NCI-H345 (cell line): ENCODE measurements around the gene VWCE.
A peak's percentile ranks its signal among the peaks of the same experiment; 100 is the strongest.
"Not testable (repeated sequence)": the region's sequence is repeated elsewhere in the genome, so short reads cannot be mapped to it uniquely, and the experiment has no call there.

ENCODE experiments used
- DNase-seq: peaks from one replicate; lab custom pipeline; 2025; lab: John Stamatoyannopoulos, UW

Gene VWCE

DNA sequence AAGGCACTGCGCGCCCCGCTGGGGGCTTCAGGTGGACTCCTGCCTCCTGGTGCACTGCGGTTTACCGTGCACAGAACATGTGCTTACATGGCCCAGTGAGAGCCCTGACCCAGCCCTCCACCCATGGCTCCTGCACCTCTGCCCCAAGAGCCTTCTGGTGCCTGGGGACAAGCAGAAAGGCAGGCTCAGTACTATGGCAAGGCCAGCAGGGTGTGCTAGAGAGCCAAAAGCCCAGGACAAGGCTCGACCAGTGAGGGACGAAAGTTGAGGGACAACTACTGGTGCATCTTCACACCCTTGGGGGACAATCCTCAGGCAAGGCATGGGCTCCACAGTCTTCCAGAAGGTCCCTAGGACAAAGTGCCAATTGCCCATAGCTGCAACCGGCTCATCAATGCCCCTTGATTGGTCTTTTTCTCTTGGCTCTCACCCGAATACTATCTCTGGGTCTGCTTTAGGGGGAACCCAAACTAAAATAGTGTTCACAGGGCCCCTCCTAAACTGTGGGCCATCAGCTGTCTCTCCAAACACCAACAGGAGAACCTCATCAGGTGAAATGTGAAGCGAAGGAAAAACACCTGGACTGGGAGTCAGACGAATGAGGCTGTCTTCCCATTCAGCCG lies 40.6 kb downstream of the VWCE start:
- DNase-seq, result peak; percentile 52

DNA sequence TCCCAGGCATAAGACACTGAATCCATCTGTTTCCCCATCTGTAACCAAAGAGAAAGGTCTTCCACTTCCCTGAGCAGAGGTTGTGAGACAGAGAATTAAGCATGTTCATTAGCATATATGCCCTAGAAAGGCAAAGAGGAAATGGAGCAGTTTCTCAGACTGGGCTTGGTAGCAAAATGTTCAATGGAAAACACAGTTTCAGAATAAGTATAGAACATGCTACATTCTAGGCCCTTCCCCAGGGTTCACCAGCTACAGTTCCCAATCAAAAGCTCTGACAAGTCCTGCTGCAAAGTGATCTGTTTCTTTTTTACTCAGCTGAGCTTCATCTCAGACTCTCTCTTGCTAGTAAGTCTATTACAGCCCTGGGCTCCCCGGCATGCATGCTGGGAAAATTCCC lies 42.8 kb downstream of the VWCE start:
- not testable (repeated sequence) for DNase-seq

DNA sequence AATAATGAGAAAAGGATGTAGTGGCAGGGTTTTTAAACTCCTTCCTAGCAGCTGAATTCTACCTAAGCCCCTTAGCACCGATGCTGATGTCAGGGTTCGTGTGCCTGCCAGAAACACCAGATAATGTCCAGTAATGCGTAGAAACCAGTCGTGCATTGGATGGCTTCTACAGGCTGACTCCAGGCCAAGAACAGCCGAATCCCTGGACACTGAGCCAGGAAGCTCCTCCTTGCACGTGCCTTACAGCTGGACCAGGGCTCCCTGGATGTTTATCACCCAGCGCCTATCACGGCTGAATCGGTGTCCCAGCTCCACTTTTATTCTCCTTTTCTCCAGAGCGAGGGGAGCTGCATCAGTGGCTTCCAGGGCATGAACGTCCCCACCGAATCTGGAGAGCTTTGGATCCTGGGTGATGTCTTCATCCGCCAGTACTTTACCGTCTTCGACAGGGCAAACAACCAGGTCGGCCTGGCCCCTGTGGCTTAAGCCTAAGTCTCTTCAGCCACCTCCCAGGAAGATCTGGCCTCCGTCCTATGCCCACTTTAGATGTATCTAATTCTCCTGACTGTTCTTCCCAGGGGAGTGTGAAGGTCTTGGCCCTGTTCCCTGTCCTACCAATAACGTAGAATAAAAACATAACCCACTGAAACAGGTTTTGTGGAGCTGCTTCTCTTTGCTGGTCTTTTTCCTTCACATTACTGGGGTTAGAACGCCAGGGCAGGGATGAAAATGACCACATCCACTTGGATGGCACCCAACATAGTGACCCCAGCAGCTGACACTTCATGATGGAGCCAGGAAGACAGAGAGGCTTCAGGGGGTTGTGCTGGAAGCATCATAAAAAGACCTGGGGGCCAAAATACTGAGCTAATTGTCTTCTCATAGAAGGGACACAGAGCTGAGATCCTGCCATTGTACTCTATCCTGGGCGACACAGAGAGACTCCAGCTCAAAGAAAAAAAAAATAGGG lies 44.0 kb downstream of the VWCE start:
- DNase-seq, result not testable (repeated sequence)

DNA sequence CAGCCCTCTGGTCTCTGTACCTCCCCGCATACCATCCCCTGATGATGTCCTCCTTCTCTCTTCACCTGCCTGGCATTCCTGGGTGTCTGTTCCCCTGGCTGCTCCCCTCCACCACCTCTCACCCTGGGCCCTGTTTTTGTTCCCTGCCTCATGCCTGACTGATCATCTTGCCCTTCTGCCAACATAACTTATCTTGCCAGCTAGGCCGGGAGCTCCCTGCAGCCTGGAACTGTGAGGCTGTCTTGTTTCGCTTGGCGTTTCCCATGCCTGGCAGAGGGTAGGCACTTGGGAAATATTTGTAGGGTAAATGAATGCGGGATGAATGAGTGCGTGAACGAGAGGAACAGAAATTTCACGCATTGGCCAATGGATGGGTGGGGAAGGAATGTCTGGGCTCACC lies 45.9 kb downstream of the VWCE start:
- DNase-seq, result not testable (repeated sequence)

DNA sequence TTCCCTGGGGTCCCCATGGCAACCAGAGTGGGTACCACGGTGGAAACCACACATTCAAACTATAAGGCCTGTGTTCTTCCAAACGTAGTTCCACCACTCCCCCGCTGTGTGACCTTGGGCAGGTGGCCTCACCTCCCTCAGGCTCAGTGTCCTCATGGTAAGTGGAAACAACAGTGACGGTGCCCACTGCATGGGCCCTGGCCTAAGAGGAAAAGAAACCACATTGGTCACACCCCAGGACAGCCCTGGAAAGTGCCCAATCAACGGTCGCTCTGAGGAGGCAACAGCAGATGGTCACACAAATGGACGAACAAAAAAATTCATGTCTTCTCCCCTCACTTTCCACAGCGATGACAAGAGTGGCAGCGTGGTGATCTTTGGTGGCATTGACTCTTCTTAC lies 47.0 kb downstream of the VWCE start:
- DNase-seq, result not testable (repeated sequence)

DNA sequence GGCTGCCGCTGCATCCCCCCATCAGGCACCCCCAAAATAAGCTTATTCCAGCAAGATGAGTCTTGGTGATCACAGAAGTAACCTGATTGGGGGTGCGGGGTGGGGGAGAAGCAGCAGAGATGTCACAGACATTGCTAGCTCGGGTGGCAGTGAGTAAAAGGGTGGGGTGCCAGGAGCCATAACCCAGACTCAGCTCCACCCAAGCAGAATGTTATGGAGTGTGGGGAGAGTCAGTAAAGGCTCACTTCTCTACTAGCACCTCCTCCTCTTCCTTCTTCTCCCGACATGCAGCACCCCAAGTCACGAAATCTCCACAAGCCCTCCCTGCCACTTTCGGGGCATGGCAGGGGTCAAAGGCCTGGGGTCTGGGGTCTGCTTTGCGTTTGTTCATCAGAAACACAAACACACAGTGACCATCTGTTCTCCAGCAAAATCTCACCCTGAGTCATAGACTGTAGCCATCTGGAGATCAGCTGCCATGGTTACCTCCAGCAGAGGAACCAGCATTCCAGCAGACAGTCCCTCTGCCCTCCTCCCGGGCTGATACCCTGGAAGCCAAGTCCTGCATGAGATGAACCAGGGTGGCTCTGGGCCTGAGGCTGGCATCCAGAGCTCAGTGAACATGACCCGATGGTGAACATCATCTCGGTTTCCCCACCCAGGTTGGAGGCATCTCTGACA lies 49.7 kb downstream of the VWCE start:
- DNase-seq, result not testable (repeated sequence)

DNA sequence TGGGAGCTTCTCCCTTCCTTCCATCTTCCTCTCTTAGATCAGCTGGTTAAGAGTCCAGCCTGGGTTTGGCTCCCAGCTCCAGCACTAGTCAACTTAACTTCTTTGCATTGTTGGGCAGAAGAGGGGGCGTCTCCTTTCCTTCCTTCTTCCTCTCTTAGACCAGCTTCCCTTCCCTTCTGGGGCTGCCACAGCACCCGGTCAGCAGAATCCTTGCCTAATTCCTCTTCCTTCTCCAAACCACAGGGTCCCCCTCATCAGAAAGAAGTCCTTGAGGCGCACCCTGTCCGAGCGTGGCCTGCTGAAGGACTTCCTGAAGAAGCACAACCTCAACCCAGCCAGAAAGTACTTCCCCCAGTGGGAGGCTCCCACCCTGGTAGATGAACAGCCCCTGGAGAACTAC lies 53.6 kb downstream of the VWCE start:
- not testable (repeated sequence) for DNase-seq

DNA sequence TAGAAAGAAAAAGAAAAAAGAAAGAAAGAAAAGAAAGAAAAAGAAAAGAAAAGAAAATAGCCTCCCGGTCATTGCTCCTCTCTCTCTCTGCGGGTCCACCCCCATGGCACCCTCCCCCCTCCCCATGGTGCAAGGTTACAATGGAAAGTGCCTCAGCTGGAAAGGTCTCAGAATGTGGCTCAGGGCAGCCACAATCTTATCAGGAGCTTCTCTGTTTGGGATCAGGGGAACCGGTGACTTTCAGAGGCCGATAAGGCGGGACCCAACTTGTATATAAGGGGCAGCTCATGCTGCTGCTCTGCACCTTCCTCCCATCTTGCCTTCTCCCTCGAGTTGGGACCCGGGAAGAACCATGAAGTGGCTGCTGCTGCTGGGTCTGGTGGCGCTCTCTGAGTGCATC lies 54.2 kb downstream of the VWCE start, which contains the start of gene PGA5:
PGA5 (plus strand) TSS at position 301 of the 400 bp plus-strand sequence; CDS start at position 353, 52 bp downstream.
- not testable (repeated sequence) for DNase-seq

DNA sequence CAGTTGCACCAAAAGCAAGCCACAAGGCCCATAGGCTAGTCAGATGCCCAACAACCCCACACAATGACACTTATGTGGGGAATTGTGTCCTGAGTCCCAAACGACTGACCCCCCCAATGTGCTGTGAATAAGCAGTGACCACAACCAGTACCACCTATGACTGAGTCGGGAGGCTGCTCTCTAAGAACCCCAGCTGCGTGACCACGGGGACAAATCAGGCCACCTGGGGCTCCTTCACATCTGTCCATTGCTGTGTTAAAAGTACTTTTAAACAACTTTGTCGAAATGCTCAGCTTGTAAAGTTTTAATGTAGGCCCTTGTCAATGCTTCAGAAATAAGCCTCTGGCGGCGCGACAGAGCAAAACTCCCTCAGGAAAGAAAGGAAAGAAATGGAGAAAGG lies 54.8 kb downstream of the VWCE start:
- DNase-seq, result not testable (repeated sequence)

DNA sequence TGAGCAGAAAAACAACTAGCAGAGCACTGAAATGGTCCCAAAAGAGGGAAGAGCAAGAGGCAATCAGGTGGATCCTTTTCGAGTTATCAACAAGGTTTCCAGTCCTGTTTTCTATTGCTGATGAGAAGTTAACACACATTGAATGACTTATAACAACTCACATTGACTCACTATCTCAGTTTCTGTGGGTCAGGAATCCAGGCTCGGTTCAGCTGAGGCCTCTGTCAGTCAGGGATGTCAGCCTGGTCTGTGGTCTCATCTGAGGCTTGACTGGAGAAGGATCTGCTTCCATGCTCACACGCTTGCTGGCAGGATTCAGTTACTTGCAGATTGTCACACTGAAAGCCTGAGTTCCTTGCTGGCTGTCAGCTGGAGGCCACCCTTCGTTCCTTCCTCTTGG lies 58.0 kb downstream of the VWCE start:
- not testable (repeated sequence) for DNase-seq

DNA sequence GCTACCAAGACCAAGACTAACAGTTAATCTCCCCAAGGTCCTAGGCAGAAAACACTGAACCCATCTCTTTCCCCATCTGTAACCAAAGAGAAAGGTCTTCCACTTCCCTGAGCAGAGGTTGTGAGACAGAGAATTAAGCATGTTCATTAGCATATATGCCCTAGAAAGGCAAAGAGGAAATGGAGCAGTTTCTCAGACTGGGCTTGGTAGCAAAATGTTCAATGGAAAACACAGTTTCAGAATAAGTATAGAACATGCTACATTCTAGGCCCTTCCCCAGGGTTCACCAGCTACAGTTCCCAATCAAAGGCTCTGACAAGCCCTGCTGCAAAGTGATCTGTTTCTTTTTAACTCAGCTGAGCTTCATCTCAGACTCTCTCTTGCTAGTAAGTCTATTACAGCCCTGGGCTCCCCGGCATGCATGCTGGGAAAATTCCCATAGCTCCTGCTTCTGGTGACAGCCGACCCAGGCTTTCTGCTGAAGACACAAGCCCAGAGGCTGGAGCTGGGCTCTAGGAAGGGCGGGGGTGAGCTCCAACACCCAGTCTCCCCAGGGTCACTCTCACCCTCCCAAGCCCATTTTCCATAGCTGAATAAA lies 62.5 kb downstream of the VWCE start:
- DNase-seq, result not testable (repeated sequence)

DNA sequence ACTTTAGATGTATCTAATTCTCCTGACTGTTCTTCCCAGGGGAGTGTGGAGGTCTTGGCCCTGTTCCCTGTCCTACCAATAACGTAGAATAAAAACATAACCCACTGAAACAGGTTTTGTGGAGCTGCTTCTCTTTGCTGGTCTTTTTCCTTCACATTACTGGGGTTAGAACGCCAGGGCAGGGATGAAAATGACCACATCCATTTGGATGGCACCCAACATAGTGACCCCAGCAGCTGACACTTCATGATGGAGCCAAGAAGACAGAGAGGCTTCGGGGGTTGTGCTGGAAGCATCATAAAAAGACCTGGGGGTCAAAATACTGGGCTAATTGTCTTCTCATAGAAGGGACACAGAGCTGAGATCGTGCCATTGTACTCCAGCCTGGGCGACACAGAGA lies 63.5 kb downstream of the VWCE start:
- DNase-seq, result not testable (repeated sequence)

DNA sequence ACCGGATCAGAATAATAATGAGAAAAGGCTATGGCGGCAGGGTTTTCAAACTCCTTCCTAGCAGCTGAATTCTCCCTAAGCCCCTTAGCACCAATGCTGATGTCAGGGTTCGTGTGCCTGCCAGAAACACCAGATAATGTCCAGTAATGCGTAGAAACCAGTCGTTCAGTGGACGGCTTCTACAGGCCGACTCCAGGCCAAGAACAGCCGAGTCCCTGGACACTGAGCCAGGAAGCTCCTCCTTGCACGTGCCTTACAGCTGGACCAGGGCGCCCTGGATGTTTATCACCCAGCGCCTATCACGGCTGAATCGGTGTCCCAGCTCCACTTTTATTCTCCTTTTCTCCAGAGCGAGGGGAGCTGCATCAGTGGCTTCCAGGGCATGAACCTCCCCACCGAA lies 64.1 kb downstream of the VWCE start:
- DNase-seq, result not testable (repeated sequence)

DNA sequence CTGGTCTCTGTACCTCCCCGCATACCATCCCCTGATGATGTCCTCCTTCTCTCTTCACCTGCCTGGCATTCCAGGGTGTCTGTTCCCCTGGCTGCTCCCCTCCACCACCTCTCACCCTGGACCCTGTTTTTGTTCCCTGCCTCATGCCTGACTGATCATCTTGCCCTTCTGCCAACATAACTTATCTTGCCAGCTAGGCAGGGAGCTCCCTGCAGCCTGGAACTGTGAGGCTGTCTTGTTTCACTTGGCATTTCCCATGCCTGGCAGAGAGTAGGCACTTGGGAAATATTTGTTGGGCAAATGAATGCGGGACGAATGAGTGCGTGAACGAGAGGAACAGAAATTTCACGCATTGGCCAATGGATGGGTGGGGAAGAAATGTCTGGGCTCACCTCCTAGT lies 65.7 kb downstream of the VWCE start:
- DNase-seq, result not testable (repeated sequence)

DNA sequence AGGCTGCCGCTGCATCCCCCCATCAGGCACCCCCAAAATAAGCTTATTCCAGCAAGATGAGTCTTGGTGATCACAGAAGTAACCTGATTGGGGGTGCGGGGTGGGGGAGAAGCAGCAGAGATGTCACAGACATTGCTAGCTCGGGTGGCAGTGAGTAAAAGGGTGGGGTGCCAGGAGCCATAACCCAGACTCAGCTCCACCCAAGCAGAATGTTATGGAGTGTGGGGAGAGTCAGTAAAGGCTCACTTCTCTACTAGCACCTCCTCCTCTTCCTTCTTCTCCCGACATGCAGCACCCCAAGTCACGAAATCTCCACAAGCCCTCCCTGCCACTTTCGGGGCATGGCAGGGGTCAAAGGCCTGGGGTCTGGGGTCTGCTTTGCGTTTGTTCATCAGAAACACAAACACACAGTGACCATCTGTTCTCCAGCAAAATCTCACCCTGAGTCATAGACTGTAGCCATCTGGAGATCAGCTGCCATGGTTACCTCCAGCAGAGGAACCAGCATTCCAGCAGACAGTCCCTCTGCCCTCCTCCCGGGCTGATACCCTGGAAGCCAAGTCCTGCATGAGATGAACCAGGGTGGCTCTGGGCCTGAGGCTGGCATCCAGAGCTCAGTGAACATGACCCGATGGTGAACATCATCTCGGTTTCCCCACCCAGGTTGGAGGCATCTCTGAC lies 68.5 kb downstream of the VWCE start:
- not testable (repeated sequence) for DNase-seq

DNA sequence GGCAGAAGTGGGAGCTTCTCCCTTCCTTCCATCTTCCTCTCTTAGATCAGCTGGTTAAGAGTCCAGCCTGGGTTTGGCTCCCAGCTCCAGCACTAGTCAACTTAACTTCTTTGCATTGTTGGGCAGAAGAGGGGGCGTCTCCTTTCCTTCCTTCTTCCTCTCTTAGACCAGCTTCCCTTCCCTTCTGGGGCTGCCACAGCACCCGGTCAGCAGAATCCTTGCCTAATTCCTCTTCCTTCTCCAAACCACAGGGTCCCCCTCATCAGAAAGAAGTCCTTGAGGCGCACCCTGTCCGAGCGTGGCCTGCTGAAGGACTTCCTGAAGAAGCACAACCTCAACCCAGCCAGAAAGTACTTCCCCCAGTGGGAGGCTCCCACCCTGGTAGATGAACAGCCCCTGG lies 72.4 kb downstream of the VWCE start:
- DNase-seq, result not testable (repeated sequence)

DNA sequence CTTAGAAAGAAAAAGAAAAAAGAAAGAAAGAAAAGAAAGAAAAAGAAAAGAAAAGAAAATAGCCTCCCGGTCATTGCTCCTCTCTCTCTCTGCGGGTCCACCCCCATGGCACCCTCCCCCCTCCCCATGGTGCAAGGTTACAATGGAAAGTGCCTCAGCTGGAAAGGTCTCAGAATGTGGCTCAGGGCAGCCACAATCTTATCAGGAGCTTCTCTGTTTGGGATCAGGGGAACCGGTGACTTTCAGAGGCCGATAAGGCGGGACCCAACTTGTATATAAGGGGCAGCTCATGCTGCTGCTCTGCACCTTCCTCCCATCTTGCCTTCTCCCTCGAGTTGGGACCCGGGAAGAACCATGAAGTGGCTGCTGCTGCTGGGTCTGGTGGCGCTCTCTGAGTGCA lies 73.1 kb downstream of the VWCE start, which contains the start of gene PGA4:
PGA4 (plus strand) TSS at position 301 of the 400 bp plus-strand sequence; CDS start at position 355, 54 bp downstream.
- not testable (repeated sequence) for DNase-seq

DNA sequence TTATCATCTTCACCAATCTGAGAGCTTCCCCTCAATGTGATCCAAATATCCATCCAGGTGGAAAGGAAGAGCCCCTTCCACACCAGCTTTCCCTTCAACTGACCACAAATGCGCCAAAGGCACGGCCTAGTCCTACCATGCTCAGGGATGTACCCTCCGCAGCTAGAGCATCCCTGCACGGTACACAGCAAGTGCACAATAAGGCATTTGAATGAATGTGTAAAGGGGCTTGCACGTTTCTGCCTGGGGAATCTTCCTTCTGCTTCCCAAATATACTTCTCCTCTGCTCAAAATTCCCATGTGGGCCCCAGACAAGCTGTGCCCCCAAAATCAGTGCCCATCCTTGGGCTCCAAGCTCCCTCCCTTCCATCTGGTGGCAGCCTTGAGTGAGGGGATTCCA lies 76.1 kb downstream of the VWCE start:
- DNase-seq, result not testable (repeated sequence)

DNA sequence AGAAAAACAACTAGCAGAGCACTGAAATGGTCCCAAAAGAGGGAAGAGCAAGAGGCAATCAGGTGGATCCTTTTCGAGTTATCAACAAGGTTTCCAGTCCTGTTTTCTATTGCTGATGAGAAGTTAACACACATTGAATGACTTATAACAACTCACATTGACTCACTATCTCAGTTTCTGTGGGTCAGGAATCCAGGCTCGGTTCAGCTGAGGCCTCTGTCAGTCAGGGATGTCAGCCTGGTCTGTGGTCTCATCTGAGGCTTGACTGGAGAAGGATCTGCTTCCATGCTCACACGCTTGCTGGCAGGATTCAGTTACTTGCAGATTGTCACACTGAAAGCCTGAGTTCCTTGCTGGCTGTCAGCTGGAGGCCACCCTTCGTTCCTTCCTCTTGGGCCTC lies 76.8 kb downstream of the VWCE start:
- DNase-seq, result not testable (repeated sequence)

DNA sequence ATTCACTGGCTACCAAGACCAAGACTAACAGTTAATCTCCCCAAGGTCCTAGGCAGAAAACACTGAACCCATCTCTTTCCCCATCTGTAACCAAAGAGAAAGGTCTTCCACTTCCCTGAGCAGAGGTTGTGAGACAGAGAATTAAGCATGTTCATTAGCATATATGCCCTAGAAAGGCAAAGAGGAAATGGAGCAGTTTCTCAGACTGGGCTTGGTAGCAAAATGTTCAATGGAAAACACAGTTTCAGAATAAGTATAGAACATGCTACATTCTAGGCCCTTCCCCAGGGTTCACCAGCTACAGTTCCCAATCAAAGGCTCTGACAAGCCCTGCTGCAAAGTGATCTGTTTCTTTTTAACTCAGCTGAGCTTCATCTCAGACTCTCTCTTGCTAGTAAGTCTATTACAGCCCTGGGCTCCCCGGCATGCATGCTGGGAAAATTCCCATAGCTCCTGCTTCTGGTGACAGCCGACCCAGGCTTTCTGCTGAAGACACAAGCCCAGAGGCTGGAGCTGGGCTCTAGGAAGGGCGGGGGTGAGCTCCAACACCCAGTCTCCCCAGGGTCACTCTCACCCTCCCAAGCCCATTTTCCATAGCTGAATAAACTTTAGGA lies 81.3 kb downstream of the VWCE start:
- DNase-seq, result not testable (repeated sequence)

DNA sequence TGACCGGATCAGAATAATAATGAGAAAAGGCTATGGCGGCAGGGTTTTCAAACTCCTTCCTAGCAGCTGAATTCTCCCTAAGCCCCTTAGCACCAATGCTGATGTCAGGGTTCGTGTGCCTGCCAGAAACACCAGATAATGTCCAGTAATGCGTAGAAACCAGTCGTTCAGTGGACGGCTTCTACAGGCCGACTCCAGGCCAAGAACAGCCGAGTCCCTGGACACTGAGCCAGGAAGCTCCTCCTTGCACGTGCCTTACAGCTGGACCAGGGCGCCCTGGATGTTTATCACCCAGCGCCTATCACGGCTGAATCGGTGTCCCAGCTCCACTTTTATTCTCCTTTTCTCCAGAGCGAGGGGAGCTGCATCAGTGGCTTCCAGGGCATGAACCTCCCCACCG lies 82.9 kb downstream of the VWCE start:
- not testable (repeated sequence) for DNase-seq
